B cell (primary cell): ENCODE data around the gene CTCF. TPM values are rescaled to one million over a fixed set of nuclear protein-coding genes. Genes with fewer than 3 reads are reported as not detected.

Experiments
- ATAC-seq: fragments of 200-7000 bp; cut with Tn5 transposase; one replicate; pipeline ENCODE4 v1.10.0; 2021; ENCODE audit warnings: low read depth, mild to moderate bottlenecking, moderate number of reproducible peaks, moderate library complexity
- CTCF ChIA-PET: fragments of 350-600 bp; sonication (Branson Sonifier 250); formaldehyde crosslinking; loops from one replicate; lab custom pipeline; 2021; ENCODE audit warnings: antibody characterized with exemption, inconsistent platforms; lab: Charles Lee
- POLR2A ChIA-PET: fragments of 350-600 bp; sonication (Branson Sonifier 250); formaldehyde crosslinking; loops from one replicate; lab custom pipeline; 2021; ENCODE audit warnings: antibody characterized with exemption; lab: Charles Lee
- DNase-seq: peaks from one replicate; pipeline ENCODE4 v3.0.0; 2013
- H2AFZ ChIP-seq: 2 replicates; pipeline ENCODE4 v1.6.1; 2012; ENCODE audit warnings: mild to moderate bottlenecking, low read depth, low read length; ENCODE audit not compliant: insufficient read depth, poor library complexity, severe bottlenecking
- H3K27ac ChIP-seq, 2 donors: 1 replicate in 1 of 2; 2 replicates in 1 of 2; pipeline ENCODE4 v1.5.1; 2012 to 2013; ENCODE audit warnings: low read length in 2 of 2, mild to moderate bottlenecking in 2 of 2, moderate library complexity in 1 of 2
- H3K27me3 ChIP-seq, 4 experiments: fragments of 200-600 bp in 1 of 4; sonication (generic) in 1 of 4; replicated peaks in 1 of 4; 1 replicate in 2 of 4; 2 replicates in 2 of 4; pipeline versions ENCODE4 v1.6.1 to v1.7.0; 2013 to 2016; ENCODE audit warnings: low read length in 3 of 4, mild to moderate bottlenecking in 2 of 4, mixed read lengths in 1 of 4, moderate library complexity in 1 of 4; ENCODE audit not compliant: insufficient read depth in 4 of 4, control insufficient read depth in 3 of 4; ENCODE audit errors: control extremely low read depth in 1 of 4
- H3K36me3 ChIP-seq, 2 experiments: replicated peaks in 1 of 2; 1 replicate in 1 of 2; 2 replicates in 1 of 2; pipeline versions ENCODE4 v1.6.1 to v1.7.1; 2013; ENCODE audit warnings: low read length in 1 of 2; ENCODE audit not compliant: insufficient read depth in 2 of 2, control insufficient read depth in 1 of 2; ENCODE audit errors: control extremely low read depth in 1 of 2, extremely low read depth in 1 of 2
- H3K4me1 ChIP-seq, 2 donors: fragments of 200-600 bp in 1 of 2; sonication (generic) in 1 of 2; 1 replicate in 1 of 2; 2 replicates in 1 of 2; pipeline versions ENCODE4 v1.5.1 to v1.6.1; 2013 to 2017; ENCODE audit warnings: low read length in 2 of 2; ENCODE audit not compliant: control insufficient read depth in 2 of 2, insufficient read depth in 2 of 2
- H3K4me2 ChIP-seq: replicated peaks from 2 replicates; pipeline ENCODE3; 2012; ENCODE audit warnings: mild to moderate bottlenecking, low read depth, low read length; ENCODE audit not compliant: poor library complexity, severe bottlenecking
- H3K4me3 ChIP-seq, 5 experiments: fragments of 200-600 bp in 1 of 5; sonication (generic) in 1 of 5; 1 replicate in 3 of 5; 2 replicates in 2 of 5; pipeline versions ENCODE4 v1.5.1 to v1.7.0; 2011 to 2016; ENCODE audit warnings: low read length in 4 of 5, mild to moderate bottlenecking in 4 of 5, low read depth in 2 of 5, control low read depth in 1 of 5, moderate library complexity in 1 of 5; ENCODE audit not compliant: insufficient read depth in 1 of 5; ENCODE audit errors: control extremely low read depth in 1 of 5, extremely low read depth in 1 of 5
- H3K79me2 ChIP-seq: fragments of 200-600 bp; sonication (generic); one replicate; pipeline ENCODE4 v1.6.0; 2016; ENCODE audit warnings: low read length; ENCODE audit not compliant: control insufficient read depth, insufficient read depth
- H3K9ac ChIP-seq: fragments of 200-600 bp; sonication (generic); 2 replicates; pipeline ENCODE4 v1.6.1; 2017; ENCODE audit warnings: mild to moderate bottlenecking, low read length, moderate library complexity
- H3K9me3 ChIP-seq, 3 donors: one replicate each; pipeline versions ENCODE4 v1.6.1 to v1.7.1; 2013; ENCODE audit warnings: low read length in 2 of 3; ENCODE audit not compliant: control insufficient read depth in 2 of 3, insufficient read depth in 1 of 3; ENCODE audit errors: control extremely low read depth in 1 of 3
- H4K20me1 ChIP-seq: 2 replicates; pipeline ENCODE4 v1.6.0; 2012; ENCODE audit warnings: mild to moderate bottlenecking, low read length; ENCODE audit not compliant: insufficient read depth, control insufficient read depth, poor library complexity, severe bottlenecking
- H3K27ac Mint-ChIP-seq: one replicate; pipeline ENCODE4 v1.8.0; 2021; ENCODE audit warnings: mixed read lengths
- H3K27me3 Mint-ChIP-seq: one replicate; pipeline ENCODE4 v1.8.0; 2021; ENCODE audit warnings: mixed read lengths
- H3K4me1 Mint-ChIP-seq: one replicate; pipeline ENCODE4 v1.8.0; 2021; ENCODE audit warnings: mixed read lengths
- H3K4me3 Mint-ChIP-seq: one replicate; pipeline ENCODE4 v1.8.0; 2021; ENCODE audit warnings: mixed read lengths
- H3K9me3 Mint-ChIP-seq: one replicate; pipeline ENCODE4 v1.8.0; 2022; ENCODE audit warnings: mixed read lengths; ENCODE audit not compliant: insufficient read depth
- CTCF ChIP-seq: fragments of 200-600 bp; IDR thresholded peaks from one replicate; pipeline ENCODE4 v1.8.0; 2022; ENCODE audit warnings: antibody characterized with exemption, mild to moderate bottlenecking
- EZH2 ChIP-seq: IDR thresholded peaks from 2 replicates; pipeline ENCODE4 v1.6.1; 2012; ENCODE audit warnings: borderline replicate concordance, low read depth, mild to moderate bottlenecking, moderate library complexity, low read length; ENCODE audit not compliant: insufficient read depth, poor library complexity, severe bottlenecking
- WGBS: methylation state at CpG from one replicate; pipeline ENCODE4 v1.1.5; 2013; ENCODE audit warnings: missing lambda C conversion rate; ENCODE audit not compliant: insufficient coverage; 5-methylcytosine and 5-hydroxymethylcytosine counted together
- intact Hi-C: fragments of 100-400 bp; cut with micrococcal nuclease; formaldehyde crosslinking; loops from one replicate; pipeline ENCODE4 v1.10.0; 2022
- polyA plus RNA-seq: library from polyadenylated mRNA; depleted of rRNA; stranded (reverse); fragments of >200 nt; gene quantifications from 2 replicates; pipeline ENCODE4 v1.2.3, GENCODE V29; 2012
- small RNA-seq: library from RNA; depleted of rRNA; stranded (forward); fragments of <200 nt; gene quantifications from one replicate; pipeline ENCODE3, GENCODE V24; 2012; ENCODE audit warnings: low replicate concordance, low read depth; ENCODE audit not compliant: insufficient read length
- total RNA-seq, 2 donors: library from RNA; stranded (reverse); fragments of 120-200 nt in 1 of 2; gene quantifications; 1 replicate in 1 of 2; 2 replicates in 1 of 2; pipeline versions ENCODE4 v1.2.3 to v1.2.4, GENCODE V29; 2013 to 2022

The CTCF gene
- total and polyA plus RNA-seq, 2 donors (not counting 1 experiment from before 2014, with no cell fraction given), result 42.7 to 78.4 TPM

GRCh38 chr16:67685388-67686112 is 123.2 kb downstream of the CTCF start:
- peaks cover 24% of the 10 kb centered on the region for H3K4me1 Mint-ChIP-seq
- Histone ChIP-seq H4K20me1 (no peaks in the 10 kb centered on the region), H3K79me2 (peaks cover 11% of the 10 kb centered on the region), H3K4me2 (peak overlapping the region; percentile 63), H3K4me1 (peaks cover 18 to 26% of the 10 kb centered on the region in 2 donors), H3K9me3 (no peaks in the 10 kb centered on the region), H3K27ac (no peak overlapping the region), H3K36me3 (peaks cover 0 to 21% of the 10 kb centered on the region in 2 experiments), H3K4me3 (peak overlapping the region in 1 of 5 experiments; percentile 19), H2AFZ (no peak overlapping the region), H3K9ac (peak overlapping the region; percentile 29), H3K27me3 (no peaks in the 10 kb centered on the region)
- intact Hi-C loops, result no loop called here
- TF ChIP-seq CTCF, result no peak
- no peak for TF ChIP-seq EZH2
- H3K9me3 Mint-ChIP-seq, result no peaks in the 10 kb centered on the region
- peak overlapping the region; percentile 65 for H3K4me3 Mint-ChIP-seq
- H3K27ac Mint-ChIP-seq, result peak overlapping the region; percentile 83
- WGBS, result 82% methylated on average over 11 of the region's 17 CpGs
- ChIA-PET CTCF (interaction anchor here (0.6 to 1.5 kb wide), 5 partner anchors 13 to 224 kb away, joined by 3 to 10 read pairs (median 3); no protein-coding TSS in a partner anchor), POLR2A (interaction anchor here (0.8 to 1.3 kb wide), 4 partner anchors 13 to 523 kb away, joined by 3 to 5 read pairs (median 3); partner anchors contain the start of gene GFOD2)
- DNase-seq (peak; percentile 66), ATAC-seq (peak; percentile 86)
- H3K27me3 Mint-ChIP-seq, result no peaks in the 10 kb centered on the region

Small RNAs within 50 kb of the gene (small RNA-seq; reads per million reads assigned to genes)
- not detected for gene AC027682.3

Other genes starting within 250 kb of the CTCF start
- not detected in 2 replicates for gene KCTD19, start 235.8 kb upstream of the CTCF start, total RNA-seq
- gene KCTD19, start 235.8 kb upstream of the CTCF start, polyA plus RNA-seq, result 0.22 and 0.52 TPM in 2 replicates
- not detected in 2 replicates for gene LRRC36, start 235.7 kb upstream of the CTCF start, total RNA-seq
- 0.98 and 1.5 TPM in 2 replicates for gene LRRC36, start 235.7 kb upstream of the CTCF start, polyA plus RNA-seq
- gene TPPP3, start 169.0 kb upstream of the CTCF start, total RNA-seq, result not detected in 2 replicates
- gene TPPP3, start 169.0 kb upstream of the CTCF start, polyA plus RNA-seq, result 0.29 and 0.31 TPM in 2 replicates
- gene ZDHHC1, start 146.0 kb upstream of the CTCF start, total RNA-seq, result 2.4 and 2.8 TPM in 2 replicates
- gene ZDHHC1, start 146.0 kb upstream of the CTCF start, polyA plus RNA-seq, result 0.58 and 0.71 TPM in 2 replicates
- gene HSD11B2, start 131.4 kb upstream of the CTCF start, total RNA-seq, result not detected in 2 replicates
- gene HSD11B2, start 131.4 kb upstream of the CTCF start, polyA plus RNA-seq, result 0.06 and 0.09 TPM in 2 replicates
- gene ATP6V0D1, start 81.4 kb upstream of the CTCF start, total RNA-seq, result 59.7 and 62.1 TPM in 2 replicates
- gene ATP6V0D1, start 81.4 kb upstream of the CTCF start, polyA plus RNA-seq, result 56.3 and 91.0 TPM in 2 replicates
- not detected in 2 replicates for gene AGRP, start 79.0 kb upstream of the CTCF start, total RNA-seq
- not detected in 2 replicates for gene AGRP, start 79.0 kb upstream of the CTCF start, polyA plus RNA-seq
- gene RIPOR1, start 33.7 kb upstream of the CTCF start, total RNA-seq, result 363 and 382 TPM in 2 replicates
- gene RIPOR1, start 33.7 kb upstream of the CTCF start, polyA plus RNA-seq, result 124 and 177 TPM in 2 replicates
- 167 and 170 TPM in 2 replicates for gene CARMIL2, start 82.6 kb downstream of the CTCF start, total RNA-seq
- 169 and 235 TPM in 2 replicates for gene CARMIL2, start 82.6 kb downstream of the CTCF start, polyA plus RNA-seq
- 47.6 and 58.1 TPM in 2 replicates for gene ACD, start 97.7 kb downstream of the CTCF start, total RNA-seq
- gene ACD, start 97.7 kb downstream of the CTCF start, polyA plus RNA-seq, result 60.2 and 71.4 TPM in 2 replicates
- gene PARD6A, start 98.4 kb downstream of the CTCF start, total RNA-seq, result 13.6 and 14.8 TPM in 2 replicates
- gene PARD6A, start 98.4 kb downstream of the CTCF start, polyA plus RNA-seq, result 7.9 and 15.9 TPM in 2 replicates
- gene ENKD1, start 104.2 kb downstream of the CTCF start, total RNA-seq, result 12.8 and 14.3 TPM in 2 replicates
- 12.6 and 13.3 TPM in 2 replicates for gene ENKD1, start 104.2 kb downstream of the CTCF start, polyA plus RNA-seq
- 8.7 and 9.9 TPM in 2 replicates for gene C16orf86, start 104.3 kb downstream of the CTCF start, total RNA-seq
- 13.3 and 18.0 TPM in 2 replicates for gene C16orf86, start 104.3 kb downstream of the CTCF start, polyA plus RNA-seq
- 18.1 and 18.2 TPM in 2 replicates for gene GFOD2, start 156.8 kb downstream of the CTCF start, total RNA-seq
- 9.5 and 11.9 TPM in 2 replicates for gene GFOD2, start 156.8 kb downstream of the CTCF start, polyA plus RNA-seq
- 32.2 and 33.1 TPM in 2 replicates for gene RANBP10, start 244.0 kb downstream of the CTCF start, total RNA-seq
- 26.8 and 29.0 TPM in 2 replicates for gene RANBP10, start 244.0 kb downstream of the CTCF start, polyA plus RNA-seq
- 1.1 and 1.2 TPM in 2 replicates for gene TSNAXIP1, start 244.4 kb downstream of the CTCF start, total RNA-seq
- 0.97 and 1.2 TPM in 2 replicates for gene TSNAXIP1, start 244.4 kb downstream of the CTCF start, polyA plus RNA-seq